Esophagus muscularis mucosa (tissue), 4 donors: ENCODE data around the gene SORBS1. TPM values are rescaled to one million over a fixed set of nuclear protein-coding genes. Genes with fewer than 3 reads are reported as not detected.
A peak's percentile ranks its signal among the peaks of the same experiment; 100 is the strongest.

ENCODE experiments used
- DNase-seq: peaks from one replicate; pipeline ENCODE4 v3.0.0-alpha.2; 2017; ENCODE audit errors: extremely low spot score
- H3K27ac ChIP-seq, 4 donors: fragments of 200-600 bp; sonication (generic); replicated peaks in 1 of 4; 1 replicate in 3 of 4; 2 replicates in 1 of 4; pipeline ENCODE4 v1.5.1; 2016 to 2019; ENCODE audit warnings: mild to moderate bottlenecking in 1 of 4
- H3K27me3 ChIP-seq, 4 donors: fragments of 200-600 bp; sonication (generic); one replicate each; pipeline versions ENCODE4 v1.5.1 to v1.6.0; 2016 to 2019
- H3K36me3 ChIP-seq, 4 donors: fragments of 200-600 bp; sonication (generic); one replicate each; pipeline ENCODE4 v1.5.1; 2016 to 2019
- H3K4me1 ChIP-seq, 4 donors: fragments of 200-600 bp; sonication (generic); one replicate each; pipeline ENCODE4 v1.5.1; 2016 to 2019
- H3K4me3 ChIP-seq, 4 donors: fragments of 200-600 bp; sonication (generic); 1 replicate in 2 of 4; 2 replicates in 2 of 4; pipeline ENCODE4 v1.5.1; 2016 to 2019; ENCODE audit warnings: mild to moderate bottlenecking in 4 of 4, moderate library complexity in 1 of 4
- H3K9me3 ChIP-seq, 4 donors: fragments of 200-600 bp; sonication (generic); 1 replicate in 3 of 4; 2 replicates in 1 of 4; pipeline ENCODE4 v1.5.1; 2016 to 2019
- EP300 ChIP-seq: sonication (generic); formaldehyde crosslinking; IDR thresholded peaks from one replicate; pipeline ENCODE4 v1.6.1; 2017; ENCODE audit warnings: antibody characterized with exemption
- POLR2A ChIP-seq: fragments of 450-650 bp; IDR thresholded peaks from one replicate; pipeline ENCODE4 v1.6.1; 2017; ENCODE audit warnings: antibody characterized with exemption, moderate library complexity, mild to moderate bottlenecking, low read depth
- POLR2AphosphoS5 ChIP-seq, 2 donors: sonication (generic); formaldehyde crosslinking; IDR thresholded peaks; one replicate each; pipeline ENCODE4 v1.6.1; 2017; ENCODE audit warnings: antibody characterized with exemption in 2 of 2
- WGBS: methylation state at CpG from one replicate; pipeline ENCODE4 v1.1.5; 2018; 5-methylcytosine and 5-hydroxymethylcytosine counted together
- intact Hi-C: fragments of 100-400 bp; cut with DNase I; formaldehyde crosslinking; loops from one replicate; pipeline ENCODE4 v1.15.1; 2023
- total RNA-seq, 4 donors: library from RNA; depleted of rRNA; stranded (reverse); fragments of >200 nt; gene quantifications; one replicate each; pipeline versions ENCODE4 v1.1.0 to v1.2.1, GENCODE V29; 2016
- TF ChIP-seq, protein P1 (sequence below), 3 experiments: fragments of 200-600 bp in 2 of 3; fragments of 450-650 bp in 1 of 3; sonication (generic) in 2 of 3; IDR thresholded peaks; one replicate each; pipeline ENCODE4 v1.5.1; 2017 to 2019; ENCODE audit warnings: antibody characterized with exemption in 3 of 3, mild to moderate bottlenecking in 2 of 3, moderate library complexity in 1 of 3

The SORBS1 gene
- total RNA-seq, 4 donors from 2014 or later = 1,569 to 2,231 (median 1,854) TPM

DNA sequence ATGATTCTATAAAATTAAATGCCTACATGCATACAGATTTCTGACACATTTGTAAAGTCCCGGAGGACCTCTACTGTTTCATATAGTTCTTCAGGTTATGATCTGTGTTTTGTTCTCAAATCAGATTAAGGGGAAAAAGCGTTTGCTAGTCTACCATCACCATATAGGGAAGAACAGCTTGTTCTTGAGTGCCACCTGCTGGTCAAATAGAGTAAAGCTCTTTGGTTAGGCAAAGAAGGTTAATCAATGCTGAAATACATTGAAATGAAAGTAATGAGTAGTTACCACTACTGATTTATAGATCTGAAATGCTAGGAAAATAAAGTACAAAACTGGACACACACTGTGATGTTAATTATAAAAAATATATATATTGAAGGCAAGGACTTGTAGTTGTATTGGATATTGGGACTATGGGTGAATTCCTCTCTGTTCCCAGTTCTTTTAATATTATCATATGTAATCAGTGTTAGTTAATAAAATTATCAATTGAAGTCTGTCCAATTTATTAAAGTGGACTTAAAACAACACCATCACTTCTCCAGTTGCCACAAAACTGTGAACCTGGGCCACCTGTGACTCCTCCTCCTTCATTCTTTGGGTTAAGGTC is 197.8 kb downstream of the SORBS1 start:
- H3K27ac ChIP-seq = peak overlapping the region; percentile 7 to 70 (median 44)

DNA sequence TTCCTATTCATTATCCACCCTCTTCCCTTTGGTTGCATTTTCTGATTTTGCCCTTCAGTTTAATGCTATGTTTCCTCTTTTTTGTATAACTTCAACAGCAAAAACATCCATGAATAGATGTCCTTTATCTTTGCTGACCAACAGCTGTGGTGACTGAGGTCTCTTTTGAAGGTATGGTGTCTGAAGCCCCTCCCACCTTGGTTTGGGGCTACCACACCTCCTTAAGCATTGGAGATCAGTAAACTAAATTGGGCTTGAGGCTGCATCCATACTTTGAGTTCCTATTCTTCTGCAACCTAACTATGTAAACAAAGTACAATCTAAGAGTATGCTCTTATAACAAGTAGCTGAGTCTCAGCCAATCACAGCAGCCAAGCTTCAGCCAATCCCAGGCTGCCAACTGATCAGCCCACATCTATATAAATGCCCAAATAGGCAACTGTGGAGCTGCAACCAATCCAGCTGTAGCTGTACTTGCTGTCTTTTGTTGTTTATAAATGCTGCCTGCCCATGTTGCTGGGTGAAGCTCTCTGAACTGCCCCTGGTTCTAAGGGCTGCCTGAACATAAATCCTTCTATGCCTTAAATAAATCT is 201.0 kb downstream of the SORBS1 start:
- intact Hi-C loops = loop anchor here (10.0 kb wide), 1 partner anchor 175 kb away; no protein-coding TSS in a partner anchor
- peak overlapping the region; percentile 51 to 70 (median 62) for H3K27ac ChIP-seq

More for the DNA sequence above, 197.8 kb downstream of the SORBS1 start:
- H3K27me3 ChIP-seq = no peaks in the 10 kb centered on the region
- TF ChIP-seq POLR2AphosphoS5 (IDR thresholded peaks at IDR 0.05) (no peak), POLR2A (no peak)
- TF ChIP-seq, protein P1, sequence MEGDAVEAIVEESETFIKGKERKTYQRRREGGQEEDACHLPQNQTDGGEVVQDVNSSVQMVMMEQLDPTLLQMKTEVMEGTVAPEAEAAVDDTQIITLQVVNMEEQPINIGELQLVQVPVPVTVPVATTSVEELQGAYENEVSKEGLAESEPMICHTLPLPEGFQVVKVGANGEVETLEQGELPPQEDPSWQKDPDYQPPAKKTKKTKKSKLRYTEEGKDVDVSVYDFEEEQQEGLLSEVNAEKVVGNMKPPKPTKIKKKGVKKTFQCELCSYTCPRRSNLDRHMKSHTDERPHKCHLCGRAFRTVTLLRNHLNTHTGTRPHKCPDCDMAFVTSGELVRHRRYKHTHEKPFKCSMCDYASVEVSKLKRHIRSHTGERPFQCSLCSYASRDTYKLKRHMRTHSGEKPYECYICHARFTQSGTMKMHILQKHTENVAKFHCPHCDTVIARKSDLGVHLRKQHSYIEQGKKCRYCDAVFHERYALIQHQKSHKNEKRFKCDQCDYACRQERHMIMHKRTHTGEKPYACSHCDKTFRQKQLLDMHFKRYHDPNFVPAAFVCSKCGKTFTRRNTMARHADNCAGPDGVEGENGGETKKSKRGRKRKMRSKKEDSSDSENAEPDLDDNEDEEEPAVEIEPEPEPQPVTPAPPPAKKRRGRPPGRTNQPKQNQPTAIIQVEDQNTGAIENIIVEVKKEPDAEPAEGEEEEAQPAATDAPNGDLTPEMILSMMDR (IDR thresholded peaks at IDR 0.05) = peak; percentile 77 to 84 (median 83)
- H3K4me3 ChIP-seq = no peak overlapping the region
- intact Hi-C loops = loop anchor here (2.0 to 10.0 kb wide), 2 partner anchors 117 to 179 kb away; no protein-coding TSS in a partner anchor
- H3K9me3 ChIP-seq = no peaks in the 10 kb centered on the region
- H3K4me1 ChIP-seq = peaks cover 37 to 95% (median 93%) of the 10 kb centered on the region in 4 donors
- DNase-seq = no peak
- H3K36me3 ChIP-seq = peaks cover 12 to 79% (median 48%) of the 10 kb centered on the region in 4 donors
- 0% methylated on average over 2 of the region's 2 CpGs for WGBS

DNA sequence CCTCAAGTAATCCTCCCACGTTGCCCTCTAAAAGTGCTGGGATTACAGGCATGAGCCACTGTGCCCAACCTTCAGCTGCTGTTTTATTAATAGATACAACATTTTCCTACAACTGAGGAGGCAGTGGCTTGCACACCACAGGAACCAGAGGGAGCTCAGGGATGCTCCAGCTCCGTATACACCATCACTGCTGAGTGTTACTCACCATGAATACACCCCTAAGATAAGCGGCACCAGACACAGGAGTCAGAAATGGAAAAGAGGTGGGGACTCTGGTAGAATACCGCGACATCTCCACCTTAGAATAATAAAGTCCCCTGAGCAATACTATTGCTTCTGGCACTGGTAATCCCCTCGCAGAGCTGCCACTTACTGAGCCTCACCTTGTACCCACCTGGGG is 201.7 kb downstream of the SORBS1 start:
- no peak for TF ChIP-seq EP300
- TF ChIP-seq, protein P1 (IDR thresholded peaks at IDR 0.05) = no peak
- no peak for TF ChIP-seq POLR2AphosphoS5 (IDR thresholded peaks at IDR 0.05)
- no peak for TF ChIP-seq POLR2A

More for the DNA sequence above, 201.0 kb downstream of the SORBS1 start:
- H3K27me3 ChIP-seq = no peaks in the 10 kb centered on the region
- H3K4me1 ChIP-seq = peaks cover 46 to 99% (median 87%) of the 10 kb centered on the region in 4 donors
- H3K9me3 ChIP-seq = no peaks in the 10 kb centered on the region
- TF ChIP-seq POLR2AphosphoS5 (IDR thresholded peaks at IDR 0.05) (no peak), POLR2A (no peak), EP300 (no peak)
- TF ChIP-seq, protein P1 (IDR thresholded peaks at IDR 0.05) = no peak
- no peak overlapping the region for H3K4me3 ChIP-seq
- no peak for DNase-seq
- H3K36me3 ChIP-seq = peaks cover 31 to 79% (median 49%) of the 10 kb centered on the region in 4 donors

DNA sequence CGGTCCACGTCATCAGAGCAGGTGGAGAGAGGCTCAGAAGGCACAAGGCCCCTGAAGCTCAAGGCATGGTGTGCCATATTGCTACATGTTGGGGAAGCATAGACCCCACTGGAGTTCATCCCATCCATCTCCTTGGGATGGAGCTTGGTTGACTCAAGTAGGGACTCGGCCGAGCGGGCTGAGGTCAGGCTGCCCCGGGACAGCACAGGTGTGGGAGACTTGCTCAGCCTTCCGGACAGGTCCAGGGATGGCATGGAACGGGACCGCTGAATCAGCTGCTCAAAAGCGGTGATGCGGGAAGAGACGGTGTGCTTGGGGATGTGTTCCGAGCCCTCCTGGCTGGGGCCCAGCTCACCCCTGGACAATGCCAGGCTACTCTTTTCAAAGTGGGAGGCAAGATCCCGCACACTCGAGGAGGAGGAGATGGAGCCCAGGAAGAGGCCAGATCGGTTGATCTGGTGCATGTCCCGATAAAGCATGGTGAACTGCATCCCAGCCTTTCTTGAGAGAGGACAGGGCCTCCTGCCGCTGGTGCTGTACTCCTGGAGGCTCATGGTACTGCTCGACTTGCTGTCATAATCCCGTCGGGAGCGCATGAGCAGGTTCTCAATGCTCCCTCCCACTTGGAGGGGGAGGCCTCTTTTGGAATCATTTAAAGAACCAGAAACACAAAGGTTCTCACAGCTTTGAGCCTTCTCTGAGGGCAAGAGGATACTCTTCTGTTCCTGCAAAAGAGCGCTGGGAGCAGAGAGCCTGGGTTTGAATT is 204.8 kb downstream of the SORBS1 start:
- WGBS = 78% methylated on average over 23 of the region's 23 CpGs
- no peaks in the 10 kb centered on the region for H3K9me3 ChIP-seq
- peak overlapping the region; percentile 8 to 69 (median 49) for H3K27ac ChIP-seq

More for the DNA sequence above, 201.7 kb downstream of the SORBS1 start:
- Histone ChIP-seq H3K9me3 (no peaks in the 10 kb centered on the region), H3K36me3 (peaks cover 37 to 82% (median 54%) of the 10 kb centered on the region in 4 donors), H3K4me1 (peaks cover 53 to 99% (median 89%) of the 10 kb centered on the region in 4 donors), H3K27me3 (no peaks in the 10 kb centered on the region), H3K27ac (peak overlapping the region; percentile 2 to 70 (median 62)), H3K4me3 (no peak overlapping the region)
- intact Hi-C loops = no loop called here
- no peak for DNase-seq
- 77% methylated on average over 6 of the region's 6 CpGs for WGBS

More for the DNA sequence above, 204.8 kb downstream of the SORBS1 start:
- intact Hi-C loops = no loop called here
- Histone ChIP-seq H3K4me3 (no peak overlapping the region), H3K27me3 (no peaks in the 10 kb centered on the region), H3K36me3 (peaks cover 66 to 87% (median 76%) of the 10 kb centered on the region in 4 donors), H3K4me1 (peaks cover 42 to 99% (median 90%) of the 10 kb centered on the region in 4 donors)
- TF ChIP-seq POLR2A (no peak), EP300 (no peak), POLR2AphosphoS5 (IDR thresholded peaks at IDR 0.05) (peak in 1 of 2 donors; percentile 55)
- TF ChIP-seq, protein P1 (IDR thresholded peaks at IDR 0.05) = no peak
- no peak for DNase-seq
